GM21528 (cell line): ENCODE data around the gene CACNG6.
"Not testable (repeated sequence)": the region's sequence is repeated elsewhere in the genome, so short reads cannot be mapped to it uniquely, and the experiment has no call there.

Experiments used
- ATAC-seq: cut with Tn5 transposase; IDR thresholded peaks from one replicate; pipeline ENCODE4 v1.9.1; 2021; ENCODE audit warnings: mild to moderate bottlenecking, moderate library complexity; ENCODE audit not compliant: unreplicated experiment, low FRiP score

The CACNG6 gene

DNA sequence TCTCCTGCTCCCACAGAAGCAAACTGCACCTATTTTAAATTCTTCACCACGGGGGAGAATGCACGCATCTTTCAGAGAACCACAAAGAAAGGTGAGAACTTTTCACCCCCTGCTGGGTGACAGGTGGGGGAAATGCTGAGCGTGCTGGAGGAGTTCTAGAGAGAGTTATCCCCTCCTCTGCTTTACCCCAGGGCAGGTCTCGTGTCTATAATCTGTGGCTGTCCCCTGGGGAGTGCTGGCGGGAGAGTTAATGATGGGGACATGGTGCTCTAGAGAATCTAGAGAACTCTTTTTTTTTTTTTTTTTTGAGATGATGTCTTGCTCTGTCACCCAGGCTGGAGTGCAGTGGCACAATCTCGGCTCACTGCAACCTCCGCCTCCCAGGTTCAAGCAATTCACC is 6.8 kb downstream of the CACNG6 start:
- no peak for ATAC-seq

DNA sequence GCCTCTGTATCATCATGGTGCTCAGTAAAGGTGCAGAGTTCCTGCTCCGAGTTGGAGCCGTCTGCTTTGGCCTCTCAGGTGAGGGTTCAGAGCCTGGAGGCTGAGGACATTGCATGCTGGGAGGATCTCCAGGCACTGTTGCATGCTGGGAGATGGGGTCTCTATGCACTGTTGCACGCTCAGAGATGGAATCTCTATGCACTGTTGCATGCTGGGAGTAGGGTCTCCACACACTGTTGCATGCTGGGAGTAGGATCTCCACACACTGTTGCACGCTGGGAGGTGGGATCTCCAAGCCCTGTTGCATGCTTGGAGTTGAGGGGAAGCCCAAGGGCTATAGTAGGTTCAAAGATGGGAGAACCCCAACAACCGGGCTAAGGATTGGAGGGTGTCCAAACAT is 8.3 kb downstream of the CACNG6 start:
- no peak for ATAC-seq

DNA sequence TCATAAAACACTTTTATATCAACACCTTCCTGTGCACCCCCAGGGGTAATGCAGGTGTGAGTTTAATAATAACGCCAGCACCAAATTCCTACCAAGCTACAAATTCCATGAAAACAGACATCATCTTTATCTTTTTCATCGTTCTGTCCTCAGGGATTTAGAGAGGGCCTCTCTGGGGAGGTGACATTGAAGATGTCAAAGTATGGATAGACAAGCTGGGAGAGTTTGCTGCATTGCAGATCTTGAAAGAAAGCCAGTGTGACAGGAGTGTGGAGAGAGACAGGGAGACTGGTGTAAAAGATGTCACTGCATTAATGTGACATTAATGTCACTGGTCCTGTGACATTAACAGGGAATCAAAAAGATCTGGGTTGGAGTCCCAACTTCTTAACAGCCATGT is 10.1 kb downstream of the CACNG6 start:
- ATAC-seq = no peak

DNA sequence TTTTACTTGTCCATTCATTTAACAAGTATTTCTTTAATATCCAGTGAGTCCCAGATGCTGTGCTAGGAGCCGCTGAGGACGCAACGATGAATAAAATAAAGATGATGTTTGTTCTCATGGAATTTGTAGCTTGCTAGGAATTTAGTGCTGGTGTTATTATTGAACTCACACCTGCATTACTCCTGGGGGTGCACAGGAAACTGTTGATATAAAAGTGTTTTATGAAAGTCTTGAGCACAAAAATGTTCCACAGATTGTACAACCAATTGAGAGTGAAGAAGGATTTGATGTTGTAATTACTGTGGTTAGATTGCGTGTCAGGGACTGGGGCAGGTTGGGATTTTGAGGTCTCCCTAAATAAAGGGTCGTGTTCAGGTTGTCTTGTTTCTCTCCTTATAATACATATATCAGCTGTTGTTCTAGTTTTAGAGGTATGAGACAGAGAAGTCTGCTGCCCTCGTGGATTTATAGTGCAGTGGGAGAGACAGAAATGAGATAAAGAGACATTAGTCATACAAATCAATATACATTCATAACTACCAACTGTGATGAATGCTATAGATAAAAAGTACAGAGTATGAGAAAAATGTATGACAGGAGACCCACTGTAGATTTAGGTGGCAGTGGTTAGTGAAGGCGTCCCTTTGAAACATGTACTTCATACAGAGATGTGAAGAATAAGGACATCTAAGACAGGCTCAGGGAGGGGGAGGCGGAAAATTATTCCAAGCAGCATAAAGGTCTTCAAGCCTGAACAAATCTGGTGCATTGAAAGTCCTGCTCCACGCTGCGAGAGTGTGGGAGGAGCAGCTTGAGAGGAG is 11.3 kb downstream of the CACNG6 start:
- ATAC-seq = no peak

- ATAC-seq = no peak
These were observed 18.0 kb downstream of the CACNG6 start for GRCh38 chr19:54009440-54009839.

DNA sequence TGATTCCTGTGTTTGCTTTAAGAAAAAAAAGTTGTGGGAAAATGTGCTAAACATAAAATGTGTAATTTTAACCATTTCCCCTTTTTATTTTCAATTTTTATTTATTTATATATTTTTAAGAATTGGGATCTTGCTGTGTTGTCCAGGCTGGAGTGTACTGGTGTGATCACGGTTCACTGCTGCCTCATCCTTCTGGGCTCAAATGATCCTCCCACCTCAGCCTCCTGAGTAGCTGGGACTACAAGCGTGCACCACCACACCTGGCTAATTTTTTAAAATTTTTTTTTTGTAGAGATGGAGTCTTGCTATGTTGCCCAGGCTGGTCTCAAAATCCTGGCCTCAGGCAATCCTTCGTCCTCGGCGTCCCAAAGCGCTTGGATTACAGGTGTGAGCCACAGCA is 19.0 kb downstream of the CACNG6 start:
- ATAC-seq = no peak

DNA sequence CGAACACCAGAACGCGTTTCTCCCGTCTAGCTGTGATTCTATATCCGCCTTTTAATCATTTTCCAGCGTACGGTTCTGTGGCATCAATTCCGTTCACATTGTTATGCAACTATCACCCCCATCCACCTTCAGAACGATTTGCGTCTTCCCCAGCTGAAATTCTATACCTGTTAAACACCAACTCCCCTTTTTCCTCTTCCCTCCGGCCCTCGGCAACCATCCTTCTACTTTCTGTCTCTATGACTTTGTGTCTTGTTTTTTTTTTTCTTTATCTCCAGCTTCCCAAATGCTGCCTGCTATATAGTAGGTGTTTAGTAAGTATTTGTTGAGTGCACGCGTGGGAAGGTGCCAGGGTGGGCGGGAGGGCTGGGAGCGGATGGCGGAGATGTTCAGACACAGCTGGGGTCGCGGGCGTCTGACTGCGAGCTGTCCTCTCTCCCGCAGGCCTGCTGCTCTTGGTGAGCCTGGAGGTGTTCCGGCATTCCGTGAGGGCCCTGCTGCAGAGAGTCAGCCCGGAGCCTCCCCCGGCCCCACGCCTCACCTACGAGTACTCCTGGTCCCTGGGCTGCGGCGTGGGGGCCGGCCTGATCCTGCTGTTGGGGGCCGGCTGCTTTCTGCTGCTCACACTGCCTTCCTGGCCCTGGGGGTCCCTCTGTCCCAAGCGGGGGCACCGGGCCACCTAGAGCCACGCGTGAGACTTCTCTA is 20.2 kb downstream of the CACNG6 start:
- no peak for ATAC-seq

DNA sequence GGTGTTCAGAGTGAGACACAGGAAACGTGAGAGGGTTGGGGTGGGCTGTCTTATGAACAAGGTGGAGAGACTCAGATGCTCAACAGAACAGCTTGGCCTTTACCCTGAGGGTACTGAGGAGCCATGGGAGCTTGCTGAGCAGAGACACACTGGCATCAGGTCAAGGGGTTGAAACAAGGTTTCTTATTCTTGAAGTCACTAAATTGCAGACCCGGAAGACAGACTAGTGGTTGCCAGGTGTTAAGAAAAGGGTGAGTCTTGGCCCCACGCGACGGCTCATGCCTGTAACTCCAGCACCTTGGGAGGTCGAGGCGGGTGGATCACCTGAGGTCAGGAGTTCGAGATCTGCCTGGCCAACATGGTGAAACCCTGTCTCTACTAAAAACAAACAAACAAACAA is 22.4 kb downstream of the CACNG6 start:
- ATAC-seq = no peak

- ATAC-seq = no peak
These were observed 23.6 kb downstream of the CACNG6 start for GRCh38 chr19:54014920-54015560.

DNA sequence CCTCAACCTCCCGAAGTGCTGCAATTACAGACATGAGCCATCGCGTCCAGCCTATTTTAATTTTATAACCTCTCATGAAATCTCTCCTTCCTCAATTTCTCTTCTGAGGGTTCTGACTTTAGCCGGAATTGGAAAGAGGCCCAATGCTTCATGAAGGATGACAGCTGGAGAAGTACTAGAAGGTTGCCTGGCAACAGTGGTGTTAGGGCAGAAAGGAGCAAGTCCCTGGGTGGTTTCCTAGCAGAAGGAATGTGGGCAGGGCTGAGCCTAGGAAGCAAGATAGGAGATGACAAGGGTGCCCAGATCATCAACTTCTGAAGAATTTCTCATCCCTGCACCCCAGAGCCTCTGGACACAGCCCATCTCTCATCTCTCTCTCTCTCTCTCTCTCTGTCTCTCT is 25.8 kb downstream of the CACNG6 start:
- no peak for ATAC-seq

DNA sequence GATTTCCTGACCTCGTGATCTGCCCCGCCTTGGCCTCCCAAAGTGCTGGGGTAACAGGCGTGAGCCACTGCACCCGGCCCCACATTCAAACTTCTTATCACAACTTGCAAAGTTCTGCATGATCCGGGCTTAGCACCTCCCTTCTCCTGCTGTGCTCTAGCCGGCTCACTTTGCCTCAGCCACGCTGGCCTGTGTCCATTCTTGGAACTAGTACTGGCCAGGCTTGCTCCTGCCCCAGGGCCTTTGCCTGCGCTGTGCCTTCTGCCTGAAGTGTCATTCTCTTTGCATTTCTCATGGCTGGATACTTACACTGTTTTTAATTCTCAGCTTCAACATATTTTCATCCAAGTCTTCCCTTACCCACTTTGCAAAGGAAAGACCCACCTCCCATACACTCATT is 29.9 kb downstream of the CACNG6 start:
- ATAC-seq = no peak

DNA sequence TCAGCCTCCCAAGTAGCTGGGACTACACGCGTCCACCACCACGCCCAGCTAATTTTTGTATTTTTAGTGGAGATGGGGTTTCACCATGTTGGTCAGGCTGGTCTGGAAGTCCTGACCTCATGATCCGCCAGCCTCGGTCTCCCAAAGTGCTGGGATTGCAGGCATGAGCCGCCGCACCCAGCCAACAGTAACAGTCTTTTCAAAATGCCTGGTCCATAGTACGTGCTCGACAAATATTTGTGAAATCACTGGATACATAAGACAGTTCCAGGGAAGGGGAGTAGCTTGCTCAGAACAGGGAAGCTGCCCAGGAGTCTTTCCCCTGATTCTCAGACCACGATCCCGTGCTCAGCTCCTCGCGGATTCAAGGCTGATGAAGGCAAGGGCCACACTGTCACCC is 30.5 kb downstream of the CACNG6 start:
- no peak for ATAC-seq

- no peak for ATAC-seq
These were observed 31.8 kb downstream of the CACNG6 start for GRCh38 chr19:54023191-54023590.

DNA sequence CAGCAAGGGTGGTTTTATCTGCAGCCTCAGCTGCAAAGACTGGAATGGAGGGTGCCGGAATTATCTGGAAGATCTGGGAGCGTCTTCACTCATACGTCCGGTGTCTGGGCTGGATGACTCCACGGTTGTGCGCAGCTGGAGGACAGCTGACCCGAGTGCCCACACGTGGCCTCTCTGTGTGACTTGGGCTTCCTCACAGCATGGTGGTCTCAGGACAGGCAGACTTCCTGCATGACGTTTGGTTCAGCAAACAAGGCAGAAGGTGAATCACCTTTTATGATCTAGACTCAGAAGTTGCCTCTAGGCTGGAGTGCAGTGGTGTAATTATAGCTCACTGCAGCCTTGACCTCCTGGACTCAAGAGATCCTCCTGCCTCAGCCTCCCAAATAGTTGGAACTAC is 33.2 kb downstream of the CACNG6 start:
- no peak for ATAC-seq

DNA sequence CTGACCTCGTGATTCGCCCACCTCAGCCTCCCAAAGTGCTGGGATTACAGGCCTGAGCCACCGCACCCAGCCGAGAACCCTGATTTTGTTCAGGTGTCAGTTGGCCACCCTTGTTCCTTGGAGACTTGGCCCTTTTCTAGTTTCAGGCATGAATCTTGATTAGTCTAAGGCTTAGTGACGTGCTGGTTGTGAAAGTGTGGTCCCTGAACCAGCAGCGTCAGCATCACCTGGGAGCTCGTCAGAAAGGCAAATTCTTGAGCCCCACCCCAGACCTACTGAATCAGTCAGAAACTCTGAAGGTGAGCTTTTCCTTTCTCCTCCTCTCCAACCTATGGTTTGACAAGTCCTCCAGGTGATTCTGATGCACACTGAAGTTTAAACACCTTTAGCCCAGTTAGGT is 35.2 kb downstream of the CACNG6 start:
- no peak for ATAC-seq

DNA sequence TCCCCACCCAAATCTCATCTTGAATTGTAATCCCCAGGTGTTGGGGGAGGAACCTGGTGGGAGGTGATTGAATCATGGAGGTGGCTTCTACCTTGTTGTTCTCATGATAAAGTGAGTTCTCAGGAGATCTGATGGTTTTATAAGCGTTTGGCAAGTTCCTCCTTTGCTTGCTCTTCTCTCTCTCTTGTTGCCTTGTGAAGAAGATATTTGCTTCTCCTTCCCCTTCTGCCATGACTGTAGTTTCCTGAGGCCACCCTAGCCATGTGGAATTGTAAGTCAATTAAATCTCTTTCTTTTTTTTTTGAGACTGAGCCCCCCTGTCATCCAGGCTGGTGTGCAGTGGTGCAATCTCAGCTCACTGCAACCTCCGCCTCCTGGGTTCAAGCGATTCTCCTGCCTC is 37.9 kb downstream of the CACNG6 start:
- no peak for ATAC-seq

GRCh38 chr19:54029930-54030490 is 38.6 kb downstream of the CACNG6 start:
- no peak for ATAC-seq

DNA sequence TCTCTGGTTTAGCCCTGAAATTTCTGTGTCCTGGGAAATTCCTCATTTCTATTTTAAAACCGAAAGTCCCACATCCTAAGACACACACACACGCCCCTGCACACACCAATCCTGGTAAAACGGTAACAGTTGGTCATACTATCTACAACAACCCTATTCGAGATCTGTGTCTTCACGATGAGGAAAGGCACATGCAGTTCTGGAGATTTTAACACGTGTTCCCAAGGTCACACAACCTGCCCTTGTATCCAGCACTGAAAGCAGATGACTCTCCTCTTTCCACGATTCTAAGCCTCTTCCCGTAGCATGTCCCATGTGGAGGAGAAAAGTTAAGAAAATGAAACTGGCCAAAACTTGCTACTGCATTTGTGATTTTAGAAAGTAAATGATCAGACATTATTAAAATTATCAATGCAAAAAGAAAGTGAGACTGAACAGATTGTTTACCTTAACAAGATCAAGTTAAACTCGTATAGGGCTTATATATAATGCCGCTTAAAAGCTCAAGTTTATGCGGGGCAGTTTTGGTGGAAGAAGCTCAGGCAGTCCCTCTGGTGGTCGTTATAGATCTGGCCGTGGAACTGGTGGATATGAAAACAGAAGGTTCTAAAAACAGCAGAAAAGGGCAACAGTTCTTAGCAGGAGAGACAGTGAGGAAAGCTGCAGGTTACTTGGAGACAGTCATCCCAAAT is 39.6 kb downstream of the CACNG6 start:
- ATAC-seq = no peak

- no peak for ATAC-seq
These were observed 44.1 kb downstream of the CACNG6 start for GRCh38 chr19:54035215-54036178.

- ATAC-seq = not testable (repeated sequence)
These were observed 45.1 kb downstream of the CACNG6 start for GRCh38 chr19:54036542-54036941.
